ENCODE data around the gene MAN2B1.

DNA sequence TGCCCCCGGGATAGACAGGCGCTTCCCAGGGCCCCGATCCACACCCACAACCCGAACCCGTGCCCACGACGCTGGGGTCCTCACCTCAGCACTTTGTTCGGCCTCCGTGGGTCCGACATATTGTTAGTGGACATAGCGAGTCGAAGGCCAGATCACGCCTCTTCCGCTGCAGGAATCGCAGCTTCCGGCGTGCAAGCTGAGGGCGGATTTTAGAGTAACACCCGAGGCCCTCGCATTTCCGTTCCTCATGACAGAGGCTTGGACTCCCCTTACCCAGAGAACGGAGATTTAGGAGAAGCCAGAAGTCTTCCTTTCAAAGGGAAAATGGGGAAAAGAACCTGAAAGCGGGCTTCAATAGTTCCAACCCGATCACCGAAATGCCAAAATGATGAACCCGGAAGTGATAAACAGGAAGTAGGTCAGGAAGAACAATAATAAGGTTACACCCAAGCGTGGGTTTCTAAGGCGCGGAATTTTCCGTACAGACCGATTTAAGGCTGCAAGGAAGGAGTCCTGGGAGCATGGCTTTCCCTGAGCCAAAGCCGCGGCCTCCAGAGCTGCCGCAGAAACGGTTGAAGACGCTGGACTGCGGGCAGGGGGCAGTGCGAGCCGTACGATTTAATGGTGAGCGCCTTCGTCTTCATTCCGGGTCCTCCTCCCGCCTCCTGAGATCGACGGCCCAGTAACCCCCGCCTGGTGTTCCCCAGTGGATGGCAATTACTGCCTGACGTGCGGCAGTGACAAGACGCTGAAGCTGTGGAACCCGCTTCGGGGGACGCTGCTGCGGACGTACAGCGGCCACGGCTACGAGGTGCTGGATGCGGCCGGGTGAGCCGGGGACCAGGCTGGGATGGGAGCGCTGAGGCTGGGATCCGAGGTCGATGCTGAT lies 3.0 kb upstream of the MAN2B1 start:
- no peak for TF ChIP-seq CEBPB (IDR thresholded peaks at IDR 0.05; ENCODE audit: borderline replicate concordance, low read depth, low read length)
- no peak for TF ChIP-seq CTCF (CRISPR knock-in tag; IDR thresholded peaks at IDR 0.05)

Data from HepG2 (cell line).